Fibroblast of lung (primary cell): ENCODE measurements around the gene TCHP. TPM values are rescaled to one million over a fixed set of nuclear protein-coding genes. Genes with fewer than 3 reads are reported as not detected.

Experiments
- DNase-seq, 2 donors: peaks; one replicate each; pipeline versions ENCODE4 v3.0.0 to v3.0.0-alpha.2; 2010; ENCODE audit warnings: low read depth in 2 of 2
- H2AFZ ChIP-seq: 2 replicates; pipeline ENCODE4 v1.5.1; 2012; ENCODE audit warnings: low read length, control low read depth, inconsistent platforms
- H3K27ac ChIP-seq: 2 replicates; pipeline ENCODE4 v1.5.1; 2011; ENCODE audit warnings: low read length, control low read depth; ENCODE audit not compliant: insufficient read depth
- H3K27me3 ChIP-seq: 2 replicates; pipeline ENCODE4 v1.5.1; 2011; ENCODE audit warnings: mild to moderate bottlenecking, low read length; ENCODE audit not compliant: control insufficient read depth, insufficient read depth
- H3K36me3 ChIP-seq: 2 replicates; pipeline ENCODE4 v1.5.1; 2011; ENCODE audit warnings: low read length; ENCODE audit not compliant: control insufficient read depth, insufficient read depth
- H3K4me1 ChIP-seq: 2 replicates; pipeline ENCODE4 v1.5.1; 2011; ENCODE audit warnings: low read length; ENCODE audit not compliant: control insufficient read depth, insufficient read depth; ENCODE audit errors: extremely low read depth
- H3K4me2 ChIP-seq: 2 replicates; pipeline ENCODE4 v1.5.1; 2011; ENCODE audit warnings: low read length, control low read depth; ENCODE audit not compliant: insufficient read depth; ENCODE audit errors: extremely low read depth
- H3K4me3 ChIP-seq, 4 experiments: fragments of 200-600 bp in 1 of 4; sonication (generic) in 1 of 4; replicated peaks in 1 of 4; 2 replicates each; pipeline ENCODE4 v1.5.1; 2011 to 2016; ENCODE audit warnings: low read length in 4 of 4, low read depth in 3 of 4, mild to moderate bottlenecking in 3 of 4, control low read depth in 2 of 4, inconsistent platforms in 1 of 4, mixed read lengths in 1 of 4; ENCODE audit not compliant: insufficient read depth in 1 of 4; ENCODE audit errors: control extremely low read depth in 1 of 4
- H3K79me2 ChIP-seq: 2 replicates; pipeline ENCODE4 v1.5.1; 2012; ENCODE audit warnings: mild to moderate bottlenecking, low read length, inconsistent platforms; ENCODE audit not compliant: control insufficient read depth, insufficient read depth
- H3K9ac ChIP-seq: 2 replicates; pipeline ENCODE4 v1.5.1; 2011; ENCODE audit warnings: mild to moderate bottlenecking, low read length, control low read depth; ENCODE audit not compliant: insufficient read depth
- H3K9me3 ChIP-seq: 2 replicates; pipeline ENCODE4 v1.5.1; 2012; ENCODE audit warnings: low read depth, low read length; ENCODE audit not compliant: control insufficient read depth, insufficient read depth
- H4K20me1 ChIP-seq: 2 replicates; pipeline ENCODE4 v1.5.1; 2011; ENCODE audit warnings: low read length; ENCODE audit not compliant: control insufficient read depth, insufficient read depth; ENCODE audit errors: extremely low read depth
- CTCF ChIP-seq, 2 donors: IDR thresholded peaks in 1 of 2; conservative IDR thresholded peaks in 1 of 2; 1 replicate in 1 of 2; 2 replicates in 1 of 2; pipeline ENCODE4 v1.5.1; 2011 to 2012; ENCODE audit warnings: low read length in 2 of 2, control low read depth in 1 of 2, inconsistent platforms in 1 of 2, low read depth in 1 of 2, mild to moderate bottlenecking in 1 of 2
- EZH2 ChIP-seq: IDR thresholded peaks from 2 replicates; pipeline ENCODE4 v1.5.1; 2012; ENCODE audit warnings: low read length, control low read depth, mild to moderate bottlenecking; ENCODE audit errors: missing control alignments
- polyA plus RNA-seq, 2 donors: library from polyadenylated mRNA; depleted of rRNA in 1 of 2; stranded (reverse) in 1 of 2; unstranded in 1 of 2; fragments of >200 nt; gene quantifications; 2 replicates each; pipeline ENCODE4 v1.2.1, GENCODE V29; 2011 to 2012; ENCODE audit warnings: missing spikeins in 1 of 2
- total RNA-seq: library from RNA; depleted of rRNA; stranded (reverse); fragments of >200 nt; gene quantifications from 2 replicates; pipeline ENCODE4 v1.2.1, GENCODE V29; 2014

The TCHP gene
- total and polyA plus RNA-seq, 2 donors (not counting 1 experiment from before 2014, with no cell fraction given): 9.4 to 10.3 TPM

- TF ChIP-seq EZH2 (no peak), CTCF (conservative IDR thresholded peaks at IDR 0.05 in 1 of 2, IDR thresholded peaks at IDR 0.05 in 1 of 2; ENCODE audit: low read depth in 1 of 2, low read length in 2 of 2) (no peak)
- no peaks in the 10 kb centered on the region for H3K27me3 ChIP-seq
- H2AFZ ChIP-seq: no peak overlapping the region
- H3K4me3 ChIP-seq: no peak overlapping the region
- no peaks in the 10 kb centered on the region for H3K9me3 ChIP-seq
- no peaks in the 10 kb centered on the region for H3K79me2 ChIP-seq
- H3K9ac ChIP-seq: no peak overlapping the region
- no peak overlapping the region for H3K27ac ChIP-seq
- no peak overlapping the region for H3K4me2 ChIP-seq
- peaks cover 35% of the 10 kb centered on the region for H3K36me3 ChIP-seq
- no peak for DNase-seq
- peaks cover 2% of the 10 kb centered on the region for H3K4me1 ChIP-seq
- no peaks in the 10 kb centered on the region for H4K20me1 ChIP-seq
Observed at GRCh38 chr12:109915171-109916040, 15.3 kb downstream of the TCHP start.

DNA sequence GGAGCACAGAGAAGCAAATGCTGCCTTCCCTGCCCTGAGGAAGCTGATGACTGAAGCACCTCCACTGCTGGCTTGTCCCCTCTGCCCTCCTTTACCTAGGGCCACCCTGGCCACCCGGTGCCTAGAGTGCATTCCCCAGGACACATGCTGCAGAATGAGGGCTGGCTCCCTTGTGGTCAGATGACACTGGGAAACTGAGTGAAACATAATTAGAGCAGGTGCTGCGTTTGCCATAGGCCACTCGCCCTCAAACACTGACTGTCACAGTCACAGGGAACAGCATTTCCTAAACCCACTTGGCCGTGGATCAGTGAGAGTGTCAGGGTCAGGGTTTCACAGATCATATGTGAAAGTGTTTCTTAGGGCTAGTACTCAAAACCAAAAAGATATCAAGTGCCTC is 16.0 kb downstream of the TCHP start:
- H4K20me1 ChIP-seq: no peaks in the 10 kb centered on the region
- no peak overlapping the region for H3K27ac ChIP-seq
- H2AFZ ChIP-seq: no peak overlapping the region
- DNase-seq: no peak
- no peaks in the 10 kb centered on the region for H3K79me2 ChIP-seq
- H3K4me2 ChIP-seq: no peak overlapping the region
- peaks cover 32% of the 10 kb centered on the region for H3K36me3 ChIP-seq
- H3K4me3 ChIP-seq: no peak overlapping the region
- TF ChIP-seq EZH2 (no peak), CTCF (conservative IDR thresholded peaks at IDR 0.05 in 1 of 2, IDR thresholded peaks at IDR 0.05 in 1 of 2; ENCODE audit: low read depth in 1 of 2, low read length in 2 of 2) (no peak)
- H3K27me3 ChIP-seq: no peaks in the 10 kb centered on the region
- H3K4me1 ChIP-seq: peaks cover 2% of the 10 kb centered on the region
- no peak overlapping the region for H3K9ac ChIP-seq
- H3K9me3 ChIP-seq: no peaks in the 10 kb centered on the region

- no peaks in the 10 kb centered on the region for H4K20me1 ChIP-seq
- H3K27me3 ChIP-seq: no peaks in the 10 kb centered on the region
- H3K4me1 ChIP-seq: peaks cover 2% of the 10 kb centered on the region
- DNase-seq: peak in 1 of 2 donors; percentile 2
- H3K4me2 ChIP-seq: no peak overlapping the region
- no peak overlapping the region for H3K4me3 ChIP-seq
- peaks cover 23% of the 10 kb centered on the region for H3K36me3 ChIP-seq
- no peak overlapping the region for H3K27ac ChIP-seq
- H3K79me2 ChIP-seq: no peaks in the 10 kb centered on the region
- no peak overlapping the region for H2AFZ ChIP-seq
- H3K9ac ChIP-seq: no peak overlapping the region
- no peaks in the 10 kb centered on the region for H3K9me3 ChIP-seq
- TF ChIP-seq CTCF (conservative IDR thresholded peaks at IDR 0.05 in 1 of 2, IDR thresholded peaks at IDR 0.05 in 1 of 2; ENCODE audit: low read depth in 1 of 2, low read length in 2 of 2): no peak
- TF ChIP-seq EZH2: no peak
Observed at GRCh38 chr12:109919456-109919855, 19.4 kb downstream of the TCHP start.
